ENCODE results near the gene MAS1.

- TF ChIP-seq FOXK1 (CRISPR knock-in tag; IDR thresholded peaks at IDR 0.05; ENCODE audit: borderline replicate concordance, low read depth) (no peak), FUBP1 (CRISPR knock-in tag; IDR thresholded peaks at IDR 0.05; ENCODE audit: borderline replicate concordance) (no peak), GABPB1 (CRISPR knock-in tag; IDR thresholded peaks at IDR 0.05) (no peak), ESRRA (CRISPR knock-in tag; IDR thresholded peaks at IDR 0.05; ENCODE audit: low read depth) (no peak), POLR2AphosphoS2 (IDR thresholded peaks at IDR 0.05; ENCODE audit: low read depth, low read length) (no peak), DDIT3 (CRISPR knock-in tag; IDR thresholded peaks at IDR 0.05) (no peak), POLR2A (IDR thresholded peaks at IDR 0.05; ENCODE audit: insufficient read depth in 1 of 2, low read depth in 2 of 2, low read length in 2 of 2) (no peak), RBFOX2 (IDR thresholded peaks at IDR 0.05; ENCODE audit: low read depth, low read length) (no peak), MAFF (IDR thresholded peaks at IDR 0.05; ENCODE audit: low read depth, low read length) (no peak), ZNF143 (CRISPR knock-in tag; IDR thresholded peaks at IDR 0.05) (no peak)
- TF ChIP-seq, protein P1, sequence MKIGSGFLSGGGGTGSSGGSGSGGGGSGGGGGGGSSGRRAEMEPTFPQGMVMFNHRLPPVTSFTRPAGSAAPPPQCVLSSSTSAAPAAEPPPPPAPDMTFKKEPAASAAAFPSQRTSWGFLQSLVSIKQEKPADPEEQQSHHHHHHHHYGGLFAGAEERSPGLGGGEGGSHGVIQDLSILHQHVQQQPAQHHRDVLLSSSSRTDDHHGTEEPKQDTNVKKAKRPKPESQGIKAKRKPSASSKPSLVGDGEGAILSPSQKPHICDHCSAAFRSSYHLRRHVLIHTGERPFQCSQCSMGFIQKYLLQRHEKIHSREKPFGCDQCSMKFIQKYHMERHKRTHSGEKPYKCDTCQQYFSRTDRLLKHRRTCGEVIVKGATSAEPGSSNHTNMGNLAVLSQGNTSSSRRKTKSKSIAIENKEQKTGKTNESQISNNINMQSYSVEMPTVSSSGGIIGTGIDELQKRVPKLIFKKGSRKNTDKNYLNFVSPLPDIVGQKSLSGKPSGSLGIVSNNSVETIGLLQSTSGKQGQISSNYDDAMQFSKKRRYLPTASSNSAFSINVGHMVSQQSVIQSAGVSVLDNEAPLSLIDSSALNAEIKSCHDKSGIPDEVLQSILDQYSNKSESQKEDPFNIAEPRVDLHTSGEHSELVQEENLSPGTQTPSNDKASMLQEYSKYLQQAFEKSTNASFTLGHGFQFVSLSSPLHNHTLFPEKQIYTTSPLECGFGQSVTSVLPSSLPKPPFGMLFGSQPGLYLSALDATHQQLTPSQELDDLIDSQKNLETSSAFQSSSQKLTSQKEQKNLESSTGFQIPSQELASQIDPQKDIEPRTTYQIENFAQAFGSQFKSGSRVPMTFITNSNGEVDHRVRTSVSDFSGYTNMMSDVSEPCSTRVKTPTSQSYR (CRISPR knock-in tag; IDR thresholded peaks at IDR 0.05; ENCODE audit: borderline replicate concordance), result no peak
- TF ChIP-seq, protein P2, sequence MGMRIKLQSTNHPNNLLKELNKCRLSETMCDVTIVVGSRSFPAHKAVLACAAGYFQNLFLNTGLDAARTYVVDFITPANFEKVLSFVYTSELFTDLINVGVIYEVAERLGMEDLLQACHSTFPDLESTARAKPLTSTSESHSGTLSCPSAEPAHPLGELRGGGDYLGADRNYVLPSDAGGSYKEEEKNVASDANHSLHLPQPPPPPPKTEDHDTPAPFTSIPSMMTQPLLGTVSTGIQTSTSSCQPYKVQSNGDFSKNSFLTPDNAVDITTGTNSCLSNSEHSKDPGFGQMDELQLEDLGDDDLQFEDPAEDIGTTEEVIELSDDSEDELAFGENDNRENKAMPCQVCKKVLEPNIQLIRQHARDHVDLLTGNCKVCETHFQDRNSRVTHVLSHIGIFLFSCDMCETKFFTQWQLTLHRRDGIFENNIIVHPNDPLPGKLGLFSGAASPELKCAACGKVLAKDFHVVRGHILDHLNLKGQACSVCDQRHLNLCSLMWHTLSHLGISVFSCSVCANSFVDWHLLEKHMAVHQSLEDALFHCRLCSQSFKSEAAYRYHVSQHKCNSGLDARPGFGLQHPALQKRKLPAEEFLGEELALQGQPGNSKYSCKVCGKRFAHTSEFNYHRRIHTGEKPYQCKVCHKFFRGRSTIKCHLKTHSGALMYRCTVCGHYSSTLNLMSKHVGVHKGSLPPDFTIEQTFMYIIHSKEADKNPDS (CRISPR knock-in tag; IDR thresholded peaks at IDR 0.05), result no peak
- TF ChIP-seq, protein P3, sequence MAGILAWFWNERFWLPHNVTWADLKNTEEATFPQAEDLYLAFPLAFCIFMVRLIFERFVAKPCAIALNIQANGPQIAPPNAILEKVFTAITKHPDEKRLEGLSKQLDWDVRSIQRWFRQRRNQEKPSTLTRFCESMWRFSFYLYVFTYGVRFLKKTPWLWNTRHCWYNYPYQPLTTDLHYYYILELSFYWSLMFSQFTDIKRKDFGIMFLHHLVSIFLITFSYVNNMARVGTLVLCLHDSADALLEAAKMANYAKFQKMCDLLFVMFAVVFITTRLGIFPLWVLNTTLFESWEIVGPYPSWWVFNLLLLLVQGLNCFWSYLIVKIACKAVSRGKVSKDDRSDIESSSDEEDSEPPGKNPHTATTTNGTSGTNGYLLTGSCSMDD (CRISPR knock-in tag; IDR thresholded peaks at IDR 0.05), result no peak
- TF ChIP-seq, protein P4, sequence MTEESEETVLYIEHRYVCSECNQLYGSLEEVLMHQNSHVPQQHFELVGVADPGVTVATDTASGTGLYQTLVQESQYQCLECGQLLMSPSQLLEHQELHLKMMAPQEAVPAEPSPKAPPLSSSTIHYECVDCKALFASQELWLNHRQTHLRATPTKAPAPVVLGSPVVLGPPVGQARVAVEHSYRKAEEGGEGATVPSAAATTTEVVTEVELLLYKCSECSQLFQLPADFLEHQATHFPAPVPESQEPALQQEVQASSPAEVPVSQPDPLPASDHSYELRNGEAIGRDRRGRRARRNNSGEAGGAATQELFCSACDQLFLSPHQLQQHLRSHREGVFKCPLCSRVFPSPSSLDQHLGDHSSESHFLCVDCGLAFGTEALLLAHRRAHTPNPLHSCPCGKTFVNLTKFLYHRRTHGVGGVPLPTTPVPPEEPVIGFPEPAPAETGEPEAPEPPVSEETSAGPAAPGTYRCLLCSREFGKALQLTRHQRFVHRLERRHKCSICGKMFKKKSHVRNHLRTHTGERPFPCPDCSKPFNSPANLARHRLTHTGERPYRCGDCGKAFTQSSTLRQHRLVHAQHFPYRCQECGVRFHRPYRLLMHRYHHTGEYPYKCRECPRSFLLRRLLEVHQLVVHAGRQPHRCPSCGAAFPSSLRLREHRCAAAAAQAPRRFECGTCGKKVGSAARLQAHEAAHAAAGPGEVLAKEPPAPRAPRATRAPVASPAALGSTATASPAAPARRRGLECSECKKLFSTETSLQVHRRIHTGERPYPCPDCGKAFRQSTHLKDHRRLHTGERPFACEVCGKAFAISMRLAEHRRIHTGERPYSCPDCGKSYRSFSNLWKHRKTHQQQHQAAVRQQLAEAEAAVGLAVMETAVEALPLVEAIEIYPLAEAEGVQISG (CRISPR knock-in tag; IDR thresholded peaks at IDR 0.05), result no peak
Observed at GRCh38 chr6:159906400-159906799, 15.6 kb downstream of the MAS1 start.

All from HepG2 (cell line).